Measurements from ENCODE around the gene SIK3.

DNA sequence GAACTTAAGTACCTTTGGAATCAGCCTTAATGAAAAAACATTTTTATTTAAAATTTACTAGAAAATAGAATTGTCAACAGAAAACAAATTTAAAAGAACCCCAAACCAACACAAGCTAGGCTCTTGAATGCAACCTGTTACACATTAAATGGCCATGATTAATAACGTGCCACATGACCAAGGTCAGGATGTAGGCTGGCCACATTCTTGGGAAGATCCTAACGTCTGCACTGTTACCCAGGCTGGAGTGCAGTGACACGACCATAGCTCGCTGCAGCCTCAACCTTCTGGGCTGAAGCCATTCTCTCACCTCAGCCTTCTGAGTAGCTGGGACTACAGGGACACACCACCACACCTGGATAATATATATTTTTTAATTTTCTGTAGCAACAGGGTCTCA is 134.4 kb downstream of the SIK3 start:
- TF ChIP-seq POLR2AphosphoS5 (IDR thresholded peaks at IDR 0.05; ENCODE audit: borderline replicate concordance, low read depth, low read length), result no peak
- TF ChIP-seq EZH2 (IDR thresholded peaks at IDR 0.05), result no peak
- TF ChIP-seq FOXP2 (optimal IDR thresholded peaks at IDR 0.05; ENCODE audit: control extremely low read depth, extremely low read length, insufficient read depth), result no peak

Data from SK-N-MC (cell line).